ENCODE measurements around the gene ISCU.

Gene ISCU

DNA sequence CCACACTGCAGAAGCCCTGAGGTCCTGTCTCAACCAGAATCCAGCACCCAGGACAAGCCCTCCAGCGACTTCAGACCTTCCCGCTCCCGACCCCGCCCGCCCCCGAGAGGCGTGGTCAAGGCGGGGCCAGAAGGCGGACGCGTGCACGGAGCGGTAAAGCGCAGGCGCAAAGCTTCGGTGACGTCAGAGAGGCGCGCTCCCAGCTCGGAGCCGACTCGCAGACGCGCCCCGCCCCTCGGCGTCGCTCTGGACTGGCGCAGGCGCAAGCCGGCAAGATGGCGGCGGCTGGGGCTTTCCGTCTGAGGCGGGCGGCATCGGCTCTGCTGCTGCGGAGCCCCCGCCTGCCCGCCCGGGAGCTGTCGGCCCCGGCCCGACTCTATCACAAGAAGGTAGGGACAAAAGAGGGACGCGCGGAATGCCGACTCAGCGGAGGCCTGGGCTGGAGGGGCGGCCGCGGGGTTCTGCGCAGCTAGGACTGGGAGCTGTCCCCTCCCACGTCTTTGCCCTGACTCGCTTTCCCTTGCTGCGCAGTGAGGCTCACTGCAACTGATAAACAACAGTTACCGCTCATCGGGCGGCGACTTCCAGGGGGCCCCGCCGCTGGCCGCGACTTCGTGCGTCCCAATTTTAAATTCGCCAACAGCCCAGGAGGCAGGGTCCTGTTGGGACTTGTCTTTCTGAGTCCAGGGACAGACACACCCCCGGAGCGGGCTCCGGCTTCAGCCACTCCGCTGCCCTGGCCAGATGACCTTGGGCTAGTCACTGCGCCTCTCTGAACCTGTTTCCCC is at the start of gene ISCU:
Gene ISCU, plus strand, starts transcription at position 249 of the 788 bp plus-strand sequence. Its CDS starts 27 bp downstream, at position 276.
- H3K4me3 ChIP-seq (ENCODE audit: low read depth, low read length) = peak within 1 kb of the TSS; percentile 100

DNA sequence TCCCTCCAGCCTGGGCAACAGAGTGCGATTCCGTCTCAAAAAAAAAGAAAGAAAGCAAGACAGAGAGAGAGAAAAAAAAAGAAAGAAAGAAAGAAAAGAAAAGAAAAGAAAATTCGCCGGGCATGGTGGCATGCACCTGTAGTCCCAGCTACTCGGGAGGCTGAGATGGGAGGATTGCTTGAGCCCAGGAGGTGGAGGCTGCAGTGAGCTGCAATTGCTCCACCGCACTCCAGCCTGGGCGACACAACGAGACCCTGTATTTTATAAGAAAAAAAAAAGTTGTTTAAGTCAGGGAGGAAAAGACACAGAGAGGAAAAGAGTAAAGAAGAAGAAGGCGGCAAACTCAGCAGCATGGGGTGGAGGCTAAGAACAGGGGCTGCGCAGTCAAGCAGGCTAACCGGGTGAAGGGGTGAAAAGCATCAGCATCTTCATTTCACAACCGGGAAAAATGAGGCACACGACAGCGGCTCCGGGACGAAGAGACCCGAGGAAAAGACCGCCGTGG is 47.9 kb upstream of the ISCU start:
- H3K4me3 ChIP-seq (ENCODE audit: low read depth, low read length) = peak overlapping the region; percentile 30

DNA sequence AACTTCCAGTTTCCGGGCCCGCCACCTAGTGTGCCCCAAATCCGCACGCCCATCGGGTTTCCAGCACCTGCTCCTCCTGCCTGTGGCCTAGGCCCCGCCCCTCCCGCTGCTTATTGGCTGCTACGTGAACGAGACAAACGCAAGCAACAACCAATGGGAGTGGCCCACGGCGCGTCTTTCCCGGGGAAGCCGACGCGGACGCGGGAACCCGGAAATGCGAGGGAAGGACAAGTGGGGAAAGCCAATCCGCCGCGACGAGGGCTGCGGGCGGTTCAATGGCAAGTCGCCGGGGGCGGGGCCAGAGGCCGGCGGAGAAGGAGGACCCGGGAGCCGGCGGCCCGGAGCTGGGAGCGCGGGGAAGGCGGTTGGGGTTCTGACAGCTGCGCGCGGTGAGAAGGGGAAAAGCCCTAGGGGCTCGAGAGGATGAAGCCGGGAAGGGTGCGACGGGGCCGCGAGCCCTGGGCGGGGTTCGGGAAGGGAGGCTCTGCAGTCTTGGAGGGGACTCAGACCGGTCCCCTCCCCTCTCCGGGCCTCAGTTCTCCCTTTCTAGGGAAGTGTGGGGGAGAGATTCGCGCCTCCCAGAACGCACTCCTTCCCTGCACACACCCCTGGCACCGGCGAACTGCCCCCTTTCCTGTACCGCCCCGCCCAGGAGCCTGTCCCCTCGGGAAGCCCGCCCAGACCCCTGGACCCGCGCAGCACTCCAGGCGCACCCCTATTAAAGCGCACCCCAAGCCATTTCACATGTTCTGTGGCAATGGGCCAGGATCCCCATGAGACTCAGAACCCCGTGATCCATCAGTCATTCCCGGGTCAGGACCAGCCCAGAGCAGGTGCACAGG is 47.2 kb upstream of the ISCU start, which contains the start of gene FICD:
Gene FICD, plus strand, starts transcription at position 305 of the 842 bp plus-strand sequence. CDS start 1,696 bp downstream, outside the sequence.
- H3K4me3 ChIP-seq (ENCODE audit: low read depth, low read length) = peak within 1 kb of the TSS; percentile 87

DNA sequence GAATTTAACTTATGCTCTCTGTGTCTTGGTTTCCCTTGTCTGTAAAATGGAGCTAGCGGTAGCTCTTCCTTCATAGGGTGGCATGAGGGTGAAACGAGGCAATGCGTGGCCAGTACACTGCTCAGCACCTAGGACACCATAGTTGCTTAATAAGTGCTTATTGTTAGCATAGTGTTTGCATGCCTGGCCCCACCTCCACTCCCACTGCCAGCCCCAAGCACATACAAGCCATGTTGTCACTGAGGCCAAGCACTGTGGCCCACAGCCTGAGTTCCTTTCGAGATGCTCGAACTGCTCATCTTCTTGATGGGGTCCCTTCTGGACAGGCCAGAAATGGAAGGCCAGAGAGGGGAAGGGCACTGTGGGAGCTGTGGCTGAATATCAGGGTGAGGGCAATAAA is 46.5 kb upstream of the ISCU start:
- peak overlapping the region; percentile 87 for H3K4me3 ChIP-seq (ENCODE audit: low read depth, low read length)

DNA sequence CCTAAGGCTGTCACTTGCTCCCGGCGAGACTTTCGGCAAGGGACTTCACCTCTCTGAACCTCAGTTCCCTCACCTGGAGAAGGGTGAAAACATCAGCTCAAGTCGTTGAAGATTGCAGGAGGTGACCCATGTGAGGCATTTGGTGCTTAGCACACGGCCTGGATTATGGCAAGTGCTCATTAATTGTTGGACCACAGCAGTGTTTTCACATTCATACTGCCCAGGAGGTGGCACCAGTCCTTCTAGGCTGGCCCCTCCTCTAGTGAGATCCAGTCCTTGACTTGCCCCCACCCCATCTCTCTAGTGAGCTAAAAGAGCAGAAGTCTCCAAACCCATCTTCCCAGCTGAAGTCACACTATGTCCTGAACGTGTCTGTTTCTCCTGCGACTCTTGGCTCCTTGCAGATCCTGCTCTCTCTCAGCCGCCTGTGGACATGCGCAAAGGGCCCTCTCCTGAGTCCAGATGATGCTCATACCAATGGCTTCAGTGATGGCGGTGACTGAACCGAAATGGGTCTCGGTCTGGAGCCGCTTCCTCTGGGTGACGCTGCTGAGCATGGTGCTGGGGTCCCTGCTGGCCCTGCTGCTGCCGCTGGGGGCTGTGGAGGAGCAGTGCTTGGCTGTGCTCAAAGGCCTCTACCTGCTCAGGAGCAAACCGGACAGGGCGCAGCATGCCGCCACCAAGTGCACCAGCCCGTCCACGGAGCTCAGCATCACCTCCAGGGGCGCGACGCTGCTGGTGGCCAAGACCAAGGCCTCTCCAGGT is 45.7 kb upstream of the ISCU start:
- H3K4me3 ChIP-seq (ENCODE audit: low read depth, low read length) = no peak overlapping the region

DNA sequence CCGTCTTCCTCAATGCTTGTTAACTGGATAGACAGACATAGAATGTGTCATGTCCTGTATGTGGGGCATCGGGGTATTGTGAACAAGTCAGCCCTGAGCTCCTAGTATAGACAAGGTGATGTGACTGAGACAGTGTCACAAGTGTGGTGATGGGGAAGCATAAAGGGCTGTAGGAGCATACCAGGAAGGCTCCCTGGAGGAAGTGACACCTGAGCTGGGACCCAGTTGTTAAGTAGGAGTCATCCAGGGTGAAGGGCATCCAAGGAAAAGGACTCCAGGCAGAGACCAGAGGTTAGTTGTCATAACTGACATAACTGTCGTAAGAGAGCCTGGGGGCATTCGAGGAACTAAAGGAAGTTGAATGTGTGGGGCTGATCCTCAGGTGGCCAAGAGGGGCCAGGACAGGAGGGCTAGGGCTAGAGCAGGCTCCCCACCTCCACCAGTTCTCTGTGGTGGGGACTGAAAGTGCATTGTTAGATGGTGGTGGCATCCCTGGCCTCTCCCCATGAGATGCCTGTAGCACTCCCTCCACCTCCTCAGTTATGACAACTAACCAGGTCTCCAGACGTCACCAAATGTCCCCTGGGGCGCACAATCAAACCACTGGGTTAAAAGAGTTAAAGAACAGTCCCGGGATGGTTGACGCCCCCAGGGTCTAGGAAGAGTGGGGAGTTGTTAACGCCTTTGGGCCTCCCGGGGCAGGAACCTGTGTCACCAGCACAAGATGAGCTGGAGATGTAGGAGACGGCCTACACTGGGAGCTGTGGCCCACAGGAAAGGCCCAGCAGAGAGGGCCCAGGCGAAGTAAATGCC is 44.9 kb upstream of the ISCU start:
- H3K4me3 ChIP-seq (ENCODE audit: low read depth, low read length) = no peak overlapping the region

DNA sequence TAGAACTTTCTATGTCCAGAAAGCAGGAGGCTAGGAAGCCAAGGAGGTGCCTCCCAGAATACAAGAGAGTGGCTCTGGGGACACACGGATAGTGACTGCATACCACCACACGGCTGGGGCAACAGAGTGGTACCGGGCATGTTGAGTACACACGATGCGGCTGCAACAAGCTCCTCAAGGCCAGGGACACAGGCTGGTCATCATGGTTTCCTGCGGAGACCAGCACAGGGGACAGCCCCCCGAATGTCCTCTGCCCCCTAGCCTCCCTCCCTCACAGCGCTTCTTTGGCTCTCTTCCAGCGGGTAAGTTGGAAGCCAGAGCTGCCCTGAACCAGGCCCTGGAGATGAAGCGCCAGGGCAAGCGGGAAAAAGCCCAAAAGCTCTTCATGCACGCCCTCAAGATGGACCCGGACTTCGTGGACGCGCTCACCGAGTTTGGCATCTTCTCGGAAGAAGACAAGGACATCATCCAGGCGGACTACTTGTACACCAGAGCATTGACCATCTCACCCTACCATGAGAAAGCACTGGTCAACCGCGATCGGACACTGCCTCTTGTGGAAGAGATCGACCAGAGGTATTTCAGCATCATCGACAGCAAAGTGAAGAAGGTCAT is 44.2 kb upstream of the ISCU start:
- no peak overlapping the region for H3K4me3 ChIP-seq (ENCODE audit: low read depth, low read length)

DNA sequence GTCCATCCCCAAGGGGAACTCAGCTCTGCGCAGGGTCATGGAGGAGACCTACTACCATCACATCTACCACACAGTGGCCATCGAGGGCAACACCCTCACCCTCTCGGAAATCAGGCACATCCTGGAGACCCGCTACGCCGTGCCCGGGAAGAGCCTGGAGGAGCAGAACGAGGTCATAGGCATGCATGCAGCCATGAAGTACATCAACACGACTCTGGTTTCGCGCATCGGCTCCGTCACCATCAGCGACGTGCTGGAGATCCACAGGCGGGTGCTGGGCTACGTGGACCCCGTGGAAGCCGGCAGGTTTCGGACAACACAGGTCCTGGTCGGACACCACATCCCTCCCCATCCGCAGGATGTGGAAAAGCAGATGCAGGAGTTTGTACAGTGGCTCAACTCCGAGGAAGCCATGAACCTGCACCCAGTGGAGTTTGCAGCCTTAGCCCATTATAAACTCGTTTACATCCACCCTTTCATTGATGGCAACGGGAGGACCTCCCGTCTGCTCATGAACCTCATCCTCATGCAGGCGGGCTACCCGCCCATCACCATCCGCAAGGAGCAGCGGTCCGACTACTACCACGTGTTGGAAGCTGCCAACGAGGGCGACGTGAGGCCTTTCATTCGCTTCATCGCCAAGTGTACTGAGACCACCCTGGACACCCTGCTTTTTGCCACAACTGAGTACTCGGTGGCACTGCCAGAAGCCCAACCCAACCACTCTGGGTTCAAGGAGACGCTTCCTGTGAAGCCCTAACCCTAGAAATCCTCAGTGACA is 43.5 kb upstream of the ISCU start:
- H3K4me3 ChIP-seq (ENCODE audit: low read depth, low read length) = no peak overlapping the region

DNA sequence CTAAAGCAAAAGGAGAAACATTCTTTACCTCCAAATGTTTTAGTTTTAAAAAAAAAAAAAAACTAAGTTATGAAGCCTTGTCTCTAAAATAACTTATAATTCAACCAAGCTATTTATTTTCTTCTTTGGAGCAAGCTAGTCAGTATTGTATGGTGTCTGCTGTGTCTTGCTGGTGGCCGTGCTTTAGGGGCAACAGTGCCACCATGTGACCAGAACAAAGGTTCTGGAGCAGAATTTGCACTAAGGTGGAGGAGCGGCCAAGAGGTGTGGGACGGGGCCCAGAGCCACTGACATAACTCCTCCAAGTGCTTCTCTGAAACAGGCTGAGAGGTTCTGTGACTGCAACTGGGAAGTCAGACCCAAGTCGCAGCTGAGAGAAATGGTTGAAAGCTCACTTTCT is 42.8 kb upstream of the ISCU start:
- H3K4me3 ChIP-seq (ENCODE audit: low read depth, low read length) = no peak overlapping the region

DNA sequence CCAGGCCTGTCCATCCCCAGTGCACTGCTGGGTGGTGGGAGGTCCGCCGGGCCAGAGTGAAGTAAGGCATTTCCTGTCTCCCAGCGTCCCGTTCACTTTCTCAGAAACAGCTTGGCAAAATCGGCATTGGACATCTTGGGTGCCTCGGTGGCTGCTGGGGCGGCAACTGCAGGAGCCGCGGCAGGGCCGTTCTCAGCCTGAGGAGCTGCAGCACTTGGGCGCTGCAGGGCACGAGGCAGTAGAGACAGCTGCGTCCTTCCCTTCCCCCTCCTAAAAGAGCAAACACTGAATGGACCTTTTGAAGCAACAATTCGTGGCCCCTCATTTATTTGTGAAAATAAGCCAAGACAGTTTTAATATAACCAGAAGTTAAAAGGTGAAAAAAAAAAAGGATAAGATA is 39.0 kb upstream of the ISCU start:
- H3K4me3 ChIP-seq (ENCODE audit: low read depth, low read length) = no peak overlapping the region

DNA sequence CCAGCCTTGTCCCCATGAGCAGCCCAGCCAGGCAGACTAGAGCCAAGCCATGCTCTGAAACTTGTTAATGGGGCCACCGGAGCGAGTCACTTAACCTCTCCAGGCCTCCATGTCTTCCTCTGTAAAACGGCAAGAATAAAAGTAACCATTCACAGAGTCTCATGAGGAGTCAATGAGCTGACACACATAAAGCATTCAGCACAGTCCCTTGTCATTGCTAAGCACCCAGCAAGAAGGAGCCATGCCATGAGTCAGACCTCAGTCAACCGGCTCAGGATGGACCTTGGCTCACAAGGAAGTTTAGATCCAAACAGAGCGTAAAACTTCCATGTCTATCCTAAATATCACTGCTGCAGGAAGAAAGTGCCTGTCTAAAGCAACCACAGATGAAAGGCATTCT is 36.7 kb upstream of the ISCU start:
- no peak overlapping the region for H3K4me3 ChIP-seq (ENCODE audit: low read depth, low read length)

DNA sequence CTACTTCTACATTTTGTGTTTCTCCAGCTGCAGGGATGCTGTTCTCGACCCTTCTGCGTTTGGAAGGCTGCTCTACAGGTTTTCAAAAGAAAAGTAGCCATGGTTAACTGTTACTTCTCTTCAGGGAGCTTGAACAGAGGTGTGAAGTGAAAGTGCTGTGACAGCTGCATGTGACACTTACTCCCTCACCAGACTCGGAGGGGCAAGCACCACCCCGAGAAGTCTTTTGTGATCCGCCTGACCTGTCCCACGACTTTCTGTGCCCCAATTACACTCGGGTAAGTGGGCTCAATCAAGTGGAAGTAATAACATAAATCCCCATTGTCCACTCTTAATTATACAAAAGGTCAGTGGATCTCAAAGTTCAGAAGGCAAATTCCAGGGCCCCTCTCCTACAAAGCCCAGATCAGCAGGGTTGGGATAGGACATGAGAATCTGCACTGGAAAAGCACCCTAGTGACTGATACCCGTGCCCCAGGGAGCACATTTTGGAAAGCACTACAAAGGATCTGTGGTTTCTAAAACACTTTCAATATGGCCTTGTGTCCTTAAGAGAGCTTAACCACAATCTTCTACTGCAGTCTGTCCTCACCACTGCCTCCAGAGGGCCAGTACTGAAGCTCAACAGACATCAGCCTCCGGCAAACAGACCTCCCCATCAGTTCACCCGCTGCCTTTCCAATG is 35.8 kb upstream of the ISCU start:
- no peak overlapping the region for H3K4me3 ChIP-seq (ENCODE audit: low read depth, low read length)

DNA sequence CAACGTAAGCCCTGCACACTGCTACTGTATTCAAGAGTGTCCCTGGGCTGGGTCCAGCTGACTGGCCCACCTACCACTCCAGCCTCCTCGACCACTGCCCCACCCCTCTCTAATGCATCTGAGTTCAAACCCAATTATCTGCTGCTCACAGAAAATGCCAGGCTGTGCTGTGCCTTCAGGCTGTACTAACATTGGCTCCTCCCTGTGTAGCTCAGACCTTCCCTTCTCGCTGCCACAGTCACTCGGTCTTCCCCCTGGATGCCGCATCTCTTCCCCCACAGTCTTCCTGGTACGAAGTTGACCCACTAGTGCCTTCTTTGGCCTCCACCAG is 35.3 kb upstream of the ISCU start:
- no peak overlapping the region for H3K4me3 ChIP-seq (ENCODE audit: low read depth, low read length)

DNA sequence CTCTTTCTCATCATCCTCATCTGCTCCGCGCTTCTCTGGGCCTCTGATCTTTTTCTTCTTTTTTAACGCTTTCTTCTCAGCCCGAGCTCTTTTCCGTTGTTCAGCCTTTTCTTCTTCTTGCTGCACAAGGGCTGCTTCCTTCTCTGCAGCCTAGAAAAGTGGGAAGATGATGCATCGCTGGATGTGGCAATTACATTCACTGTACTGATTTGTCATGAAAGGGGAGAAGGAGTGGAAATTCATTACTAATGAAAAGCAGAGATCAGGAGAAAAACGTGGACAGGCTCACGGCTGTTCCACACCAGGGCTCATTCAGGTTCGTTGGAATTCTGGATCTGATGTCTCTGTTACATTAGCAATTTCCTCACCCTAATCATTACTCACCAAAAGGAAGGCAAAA is 32.2 kb upstream of the ISCU start:
- H3K4me3 ChIP-seq (ENCODE audit: low read depth, low read length) = no peak overlapping the region

DNA sequence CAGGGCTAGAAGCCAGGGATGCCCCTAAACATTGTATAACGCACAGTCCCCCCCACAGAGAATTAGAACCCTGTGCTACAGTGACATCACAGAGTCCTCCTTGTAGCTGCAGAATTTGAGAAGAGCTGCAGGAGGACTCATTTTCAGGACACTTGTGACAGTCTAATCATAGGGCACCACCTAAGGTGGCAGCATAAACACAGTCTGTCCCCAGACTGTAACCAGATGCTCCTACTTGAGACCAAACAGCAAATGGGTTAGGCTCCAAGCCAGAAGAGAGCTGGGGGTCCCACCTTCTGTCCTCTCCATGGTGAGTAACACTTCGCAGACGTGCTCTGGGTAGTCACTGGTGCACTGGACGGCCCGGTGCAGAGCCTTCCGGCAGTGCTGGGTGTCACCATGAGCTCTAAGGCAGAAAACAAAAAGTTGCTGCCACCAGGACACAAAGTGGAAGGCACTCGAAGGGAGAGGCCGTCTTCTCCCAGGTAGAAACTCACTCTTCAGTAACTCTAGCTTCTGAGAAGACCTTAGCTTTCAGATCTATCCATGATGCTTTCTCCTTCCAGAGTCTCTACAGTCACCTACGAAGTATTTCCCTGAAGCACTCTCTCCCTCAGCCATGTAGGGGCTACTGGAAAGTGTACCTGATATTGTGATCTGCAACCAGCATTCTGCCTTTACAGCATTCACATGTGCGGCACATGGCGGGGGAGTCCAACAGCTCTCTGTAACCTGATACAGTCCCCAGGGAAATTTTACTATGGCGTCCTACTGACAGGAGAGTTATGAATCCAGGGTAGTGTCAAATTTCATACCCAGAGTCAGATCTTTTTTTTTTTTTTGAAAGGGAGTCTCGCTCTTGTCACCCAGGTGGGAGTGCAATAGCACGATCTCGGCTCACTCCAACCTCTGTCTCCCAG is 30.2 kb upstream of the ISCU start:
- H3K4me3 ChIP-seq (ENCODE audit: low read depth, low read length) = no peak overlapping the region

DNA sequence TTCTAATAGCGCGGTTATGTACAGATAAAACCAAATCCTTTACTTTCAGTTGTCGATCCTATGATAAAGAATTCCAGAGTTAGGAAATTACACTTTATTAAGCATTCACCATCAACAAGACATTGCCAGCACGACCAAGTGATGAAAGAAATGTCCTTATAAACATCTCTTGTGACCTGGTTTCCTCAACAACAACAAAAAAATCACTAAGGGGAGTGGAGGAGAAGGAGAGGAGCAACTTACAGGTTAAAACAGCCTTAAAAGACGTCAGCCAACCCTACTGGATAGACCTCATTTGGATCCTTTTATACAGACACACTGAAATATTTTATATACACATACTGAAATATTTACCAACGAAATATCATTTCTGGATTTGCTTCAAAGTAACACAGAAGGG is 24.2 kb upstream of the ISCU start:
- no peak overlapping the region for H3K4me3 ChIP-seq (ENCODE audit: low read depth, low read length)

DNA sequence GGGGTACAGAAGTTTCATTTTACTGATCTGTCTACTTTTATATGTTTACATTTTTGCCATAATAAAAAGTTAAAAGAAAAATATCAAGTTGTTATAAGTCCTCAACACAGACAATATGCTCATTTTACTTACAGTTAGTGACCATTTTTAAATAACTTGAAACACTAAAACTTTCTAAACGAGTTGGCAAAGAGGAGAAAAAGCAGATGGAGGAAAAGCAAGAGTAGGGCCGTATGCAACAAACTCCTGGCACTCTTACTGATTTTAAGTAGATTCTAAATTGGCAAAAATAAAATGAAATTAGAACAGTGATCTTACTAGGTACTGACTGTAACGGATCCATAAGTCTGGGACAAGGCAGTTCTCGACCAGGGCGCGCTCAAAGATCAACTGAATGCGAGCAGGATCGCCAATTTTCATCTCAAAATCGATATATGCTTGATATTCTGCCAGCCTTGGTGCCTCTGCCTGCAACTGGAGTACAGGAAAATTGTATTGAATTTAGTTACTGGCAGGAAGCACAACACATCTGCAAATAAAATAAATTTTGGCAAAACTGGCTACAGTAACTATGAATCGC is 23.7 kb upstream of the ISCU start:
- no peak overlapping the region for H3K4me3 ChIP-seq (ENCODE audit: low read depth, low read length)

Measured in iPS-11a (cell line).